ENCODE data around the gene ANO2. TPM values are rescaled to one million over a fixed set of nuclear protein-coding genes. Genes with fewer than 3 reads are reported as not detected.
"Not testable (repeated sequence)": the region's sequence is repeated elsewhere in the genome, so short reads cannot be mapped to it uniquely, and the experiment has no call there.

ANO2 gene
- total RNA-seq, 1 donor from 2014 or later: 13.6 TPM

GRCh38 chr12:5549011-5549410 is 396.0 kb downstream of the ANO2 start:
- intact Hi-C loops (cut with DNase I): no loop called here
- DNase-seq (ENCODE audit: low spot score): no peak

- intact Hi-C loops (cut with DNase I): no loop called here
- DNase-seq (ENCODE audit: low spot score): no peak
Measured at GRCh38 chr12:5548152-5548943, 396.7 kb downstream of the ANO2 start.

- intact Hi-C loops (cut with DNase I): no loop called here
- no peak for DNase-seq (ENCODE audit: low spot score)
Measured at GRCh38 chr12:5546616-5547015, 398.4 kb downstream of the ANO2 start.

GRCh38 chr12:5537771-5538170 is 407.3 kb downstream of the ANO2 start:
- DNase-seq (ENCODE audit: low spot score): no peak
- intact Hi-C loops (cut with DNase I): no loop called here

GRCh38 chr12:5537026-5537615 is 407.9 kb downstream of the ANO2 start:
- intact Hi-C loops (cut with DNase I): not testable (repeated sequence)

GRCh38 chr12:5535541-5535940 is 409.5 kb downstream of the ANO2 start:
- DNase-seq (ENCODE audit: low spot score): no peak
- intact Hi-C loops (cut with DNase I): no loop called here

More at GRCh38 chr12:5537026-5537615, 407.9 kb downstream of the ANO2 start:
- DNase-seq (ENCODE audit: low spot score): not testable (repeated sequence)

- intact Hi-C loops (cut with DNase I): no loop called here
- DNase-seq (ENCODE audit: low spot score): no peak
Measured at GRCh38 chr12:5534426-5535199, 410.4 kb downstream of the ANO2 start.

- intact Hi-C loops (cut with DNase I): no loop called here
- DNase-seq (ENCODE audit: low spot score): no peak
Measured at GRCh38 chr12:5533368-5533767, 411.7 kb downstream of the ANO2 start.

- no peak for DNase-seq (ENCODE audit: low spot score)
- intact Hi-C loops (cut with DNase I): no loop called here
Measured at GRCh38 chr12:5525783-5526367, 419.2 kb downstream of the ANO2 start.

- intact Hi-C loops (cut with DNase I): no loop called here
- DNase-seq (ENCODE audit: low spot score): no peak
Measured at GRCh38 chr12:5524769-5525436, 420.2 kb downstream of the ANO2 start.

GRCh38 chr12:5524116-5524768 is 420.8 kb downstream of the ANO2 start:
- intact Hi-C loops (cut with DNase I): no loop called here
- DNase-seq (ENCODE audit: low spot score): no peak

- DNase-seq (ENCODE audit: low spot score): no peak
- intact Hi-C loops (cut with DNase I): no loop called here
Measured at GRCh38 chr12:5523396-5524115, 421.5 kb downstream of the ANO2 start.

GRCh38 chr12:5522432-5523335 is 422.4 kb downstream of the ANO2 start:
- DNase-seq (ENCODE audit: low spot score): no peak
- intact Hi-C loops (cut with DNase I): no loop called here

GRCh38 chr12:5521456-5522325 is 423.4 kb downstream of the ANO2 start:
- intact Hi-C loops (cut with DNase I): no loop called here
- DNase-seq (ENCODE audit: low spot score): no peak

GRCh38 chr12:5520831-5521230 is 424.2 kb downstream of the ANO2 start:
- intact Hi-C loops (cut with DNase I): no loop called here
- DNase-seq (ENCODE audit: low spot score): no peak

GRCh38 chr12:5520037-5520436 is 425.0 kb downstream of the ANO2 start:
- intact Hi-C loops (cut with DNase I): no loop called here
- no peak for DNase-seq (ENCODE audit: low spot score)

All from cardiac septum (tissue), 1 donor.